Measurements from ENCODE around the gene DBF4. TPM values are rescaled to one million over a fixed set of nuclear protein-coding genes. Genes with fewer than 3 reads are reported as not detected.
"Not testable (repeated sequence)": the region's sequence is repeated elsewhere in the genome, so short reads cannot be mapped to it uniquely, and the experiment has no call there.

DBF4 gene
- total RNA-seq, 5 donors from 2014 or later (not counting 1 experiment from before 2014, with no cell fraction given): 18.3 to 41.3 (median 26.7) TPM

- DNase-seq (no peak), ATAC-seq (replicated peaks in 1 of 4) (no peak)
- no peaks in the 10 kb centered on the region for H3K4me1 ChIP-seq (ENCODE audit: control insufficient read depth in 1 of 2, extremely low read depth in 1 of 2, insufficient read depth in 2 of 2, low read length in 2 of 2)
- Mint-ChIP-seq H3K4me1 (peaks cover 0 to 7% (median 6%) of the 10 kb centered on the region in 3 donors), H3K4me3 (no peak overlapping the region), H3K27me3 (no peaks in the 10 kb centered on the region), H3K36me3 (peaks cover 51% of the 10 kb centered on the region), H3K9me3 (no peaks in the 10 kb centered on the region), H3K27ac (no peak overlapping the region)
- WGBS (ENCODE audit: insufficient coverage): no CpG with 5 or more reads among the region's 2 CpGs
- no peaks in the 10 kb centered on the region for H3K9me3 ChIP-seq
- ChIA-PET CTCF (no interaction called here), POLR2A (no interaction called here)
- no peak overlapping the region for H3K27ac ChIP-seq (ENCODE audit: low read length)
- no peaks in the 10 kb centered on the region for H3K27me3 ChIP-seq (replicated peaks in 1 of 2; ENCODE audit: control insufficient read depth in 2 of 2, extremely low read depth in 1 of 2, insufficient read depth in 2 of 2, low read length in 1 of 2)
- H3K36me3 ChIP-seq (ENCODE audit: control insufficient read depth in 2 of 2, extremely low read depth in 1 of 2, insufficient read depth in 1 of 2, low read length in 1 of 2): peaks cover 0 to 39% of the 10 kb centered on the region in 2 donors
- H3K4me3 ChIP-seq (ENCODE audit: control insufficient read depth in 1 of 2, extremely low read depth in 1 of 2, low read length in 1 of 2): no peak overlapping the region
These were observed 23.0 kb downstream of the DBF4 start for GRCh38 chr7:87899255-87899654.

DNA sequence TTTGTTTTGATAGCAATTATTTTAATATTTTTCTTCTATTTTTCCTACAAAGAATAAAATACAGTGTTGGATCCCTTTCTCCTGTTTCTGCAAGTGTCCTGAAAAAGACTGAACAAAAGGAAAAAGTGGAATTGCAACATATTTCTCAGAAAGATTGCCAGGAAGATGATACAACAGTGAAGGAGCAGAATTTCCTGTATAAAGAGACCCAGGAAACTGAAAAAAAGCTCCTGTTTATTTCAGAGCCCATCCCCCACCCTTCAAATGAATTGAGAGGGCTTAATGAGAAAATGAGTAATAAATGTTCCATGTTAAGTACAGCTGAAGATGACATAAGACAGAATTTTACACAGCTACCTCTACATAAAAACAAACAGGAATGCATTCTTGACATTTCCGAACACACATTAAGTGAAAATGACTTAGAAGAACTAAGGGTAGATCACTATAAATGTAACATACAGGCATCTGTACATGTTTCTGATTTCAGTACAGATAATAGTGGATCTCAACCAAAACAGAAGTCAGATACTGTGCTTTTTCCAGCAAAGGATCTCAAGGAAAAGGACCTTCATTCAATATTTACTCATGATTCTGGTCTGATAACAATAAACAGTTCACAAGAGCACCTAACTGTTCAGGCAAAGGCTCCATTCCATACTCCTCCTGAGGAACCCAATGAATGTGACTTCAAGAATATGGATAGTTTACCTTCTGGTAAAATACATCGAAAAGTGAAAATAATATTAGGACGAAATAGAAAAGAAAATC, 31.0 kb downstream of the DBF4 start:
- H3K4me1 Mint-ChIP-seq; H3K4me3 ChIP-seq (ENCODE audit: control insufficient read depth in 1 of 2, extremely low read depth in 1 of 2, low read length in 1 of 2); H3K27me3 ChIP-seq (replicated peaks in 1 of 2; ENCODE audit: control insufficient read depth in 2 of 2, extremely low read depth in 1 of 2, insufficient read depth in 2 of 2, low read length in 1 of 2); H3K27me3 Mint-ChIP-seq; POLR2A ChIA-PET; H3K9me3 Mint-ChIP-seq; H3K4me1 ChIP-seq (ENCODE audit: control insufficient read depth in 1 of 2, extremely low read depth in 1 of 2, insufficient read depth in 2 of 2, low read length in 2 of 2); ATAC-seq (replicated peaks in 1 of 4); DNase-seq; H3K9me3 ChIP-seq; H3K4me3 Mint-ChIP-seq; H3K27ac ChIP-seq (ENCODE audit: low read length): not testable (repeated sequence)
- peaks cover 0 to 11% of the 10 kb centered on the region in 2 donors for H3K36me3 ChIP-seq (ENCODE audit: control insufficient read depth in 2 of 2, extremely low read depth in 1 of 2, insufficient read depth in 1 of 2, low read length in 1 of 2)
- CTCF ChIA-PET: interaction anchor here in 1 of 2 donors (1.7 kb wide), 1 partner anchor 401 kb away, joined by 4 read pairs; no protein-coding TSS in a partner anchor
- WGBS (ENCODE audit: insufficient coverage): no CpG with 5 or more reads among the region's 3 CpGs
- Mint-ChIP-seq H3K36me3 (peaks cover 23% of the 10 kb centered on the region), H3K27ac (peak overlapping the region; percentile 40 to 52)

GRCh38 chr7:87908814-87909213, 32.5 kb downstream of the DBF4 start:
- peaks cover 0 to 11% of the 10 kb centered on the region in 2 donors for H3K36me3 ChIP-seq (ENCODE audit: control insufficient read depth in 2 of 2, extremely low read depth in 1 of 2, insufficient read depth in 1 of 2, low read length in 1 of 2)
- H3K9me3 Mint-ChIP-seq; H3K27me3 Mint-ChIP-seq; H3K9me3 ChIP-seq; ATAC-seq (replicated peaks in 1 of 4); CTCF ChIA-PET; H3K27ac Mint-ChIP-seq; H3K27ac ChIP-seq (ENCODE audit: low read length); H3K4me1 Mint-ChIP-seq; H3K27me3 ChIP-seq (replicated peaks in 1 of 2; ENCODE audit: control insufficient read depth in 2 of 2, extremely low read depth in 1 of 2, insufficient read depth in 2 of 2, low read length in 1 of 2); DNase-seq; POLR2A ChIA-PET; H3K4me3 ChIP-seq (ENCODE audit: control insufficient read depth in 1 of 2, extremely low read depth in 1 of 2, low read length in 1 of 2); H3K4me3 Mint-ChIP-seq; H3K4me1 ChIP-seq (ENCODE audit: control insufficient read depth in 1 of 2, extremely low read depth in 1 of 2, insufficient read depth in 2 of 2, low read length in 2 of 2): not testable (repeated sequence)
- 100% methylated on average over 1 of the region's 4 CpGs for WGBS (ENCODE audit: insufficient coverage)
- H3K36me3 Mint-ChIP-seq: peaks cover 17% of the 10 kb centered on the region

DNA sequence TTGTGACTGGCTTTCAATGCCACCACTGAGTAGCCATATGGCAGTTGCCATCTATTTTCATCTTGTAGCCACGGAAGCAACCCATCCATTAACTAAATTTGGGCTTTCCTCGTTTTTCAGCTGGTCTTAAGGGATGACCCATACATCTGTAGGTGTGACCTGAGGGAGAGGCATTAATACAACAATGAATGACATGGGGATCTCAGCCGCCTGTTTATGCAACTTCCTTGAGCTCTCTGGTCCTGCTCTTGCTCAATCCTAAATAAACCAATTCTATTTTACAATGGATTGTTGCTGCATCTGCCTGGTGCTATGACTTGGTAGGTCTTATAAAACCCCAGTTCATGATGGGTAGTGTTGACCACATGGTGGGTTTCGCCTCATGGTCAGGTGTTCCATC, 35.8 kb downstream of the DBF4 start:
- peaks cover 0 to 3% (median 2%) of the 10 kb centered on the region in 3 donors for H3K4me1 Mint-ChIP-seq
- POLR2A ChIA-PET: interaction anchor here in 1 of 2 donors (1.0 kb wide), 1 partner anchor 23 kb away, joined by 3 read pairs; no protein-coding TSS in a partner anchor
- Histone ChIP-seq H3K4me1 (ENCODE audit: control insufficient read depth in 1 of 2, extremely low read depth in 1 of 2, insufficient read depth in 2 of 2, low read length in 2 of 2) (no peaks in the 10 kb centered on the region), H3K27ac (ENCODE audit: low read length) (no peak overlapping the region), H3K27me3 (replicated peaks in 1 of 2; ENCODE audit: control insufficient read depth in 2 of 2, extremely low read depth in 1 of 2, insufficient read depth in 2 of 2, low read length in 1 of 2) (no peaks in the 10 kb centered on the region), H3K4me3 (ENCODE audit: control insufficient read depth in 1 of 2, extremely low read depth in 1 of 2, low read length in 1 of 2) (no peak overlapping the region), H3K9me3 (no peaks in the 10 kb centered on the region), H3K36me3 (ENCODE audit: control insufficient read depth in 2 of 2, extremely low read depth in 1 of 2, insufficient read depth in 1 of 2, low read length in 1 of 2) (no peaks in the 10 kb centered on the region)
- no peaks in the 10 kb centered on the region for H3K27me3 Mint-ChIP-seq
- H3K27ac Mint-ChIP-seq: no peak overlapping the region
- no peaks in the 10 kb centered on the region for H3K9me3 Mint-ChIP-seq
- CTCF ChIA-PET: no interaction called here
- DNase-seq: no peak
- no peak for ATAC-seq (replicated peaks in 1 of 4)
- no peak overlapping the region for H3K4me3 Mint-ChIP-seq
- WGBS (ENCODE audit: insufficient coverage): 80% methylated on average over 1 of the region's 4 CpGs
- peaks cover 10% of the 10 kb centered on the region for H3K36me3 Mint-ChIP-seq

DNA sequence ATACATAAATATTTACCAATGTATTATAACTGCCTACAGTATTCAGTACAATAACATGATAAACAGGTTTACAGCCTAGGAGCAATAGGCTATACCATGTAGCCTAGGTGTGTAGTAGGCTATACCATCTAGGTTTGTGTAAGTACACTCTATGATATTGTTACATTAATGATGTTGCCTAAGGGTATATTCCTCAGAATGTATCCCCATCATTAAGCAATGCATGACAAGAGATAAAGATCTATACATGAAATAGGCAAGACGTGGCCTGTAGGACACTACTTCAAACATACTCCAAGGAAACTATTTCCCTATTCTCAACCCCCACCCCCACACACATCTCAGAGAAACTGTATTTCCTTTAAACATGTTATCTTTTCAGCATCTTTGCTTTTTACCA, 42.4 kb downstream of the DBF4 start:
- 60% methylated on average over 1 of the region's 1 CpG for WGBS (ENCODE audit: insufficient coverage)
- no peaks in the 10 kb centered on the region for H3K4me1 Mint-ChIP-seq
- H3K27me3 Mint-ChIP-seq: peaks cover 0 to 7% of the 10 kb centered on the region in 2 donors
- H3K4me3 Mint-ChIP-seq: no peak overlapping the region
- POLR2A ChIA-PET: no interaction called here
- Histone ChIP-seq H3K4me3 (ENCODE audit: control insufficient read depth in 1 of 2, extremely low read depth in 1 of 2, low read length in 1 of 2) (no peak overlapping the region), H3K27ac (ENCODE audit: low read length) (no peak overlapping the region), H3K27me3 (replicated peaks in 1 of 2; ENCODE audit: control insufficient read depth in 2 of 2, extremely low read depth in 1 of 2, insufficient read depth in 2 of 2, low read length in 1 of 2) (peaks cover 0 to 5% of the 10 kb centered on the region in 2 experiments), H3K9me3 (no peaks in the 10 kb centered on the region), H3K4me1 (ENCODE audit: control insufficient read depth in 1 of 2, extremely low read depth in 1 of 2, insufficient read depth in 2 of 2, low read length in 2 of 2) (no peaks in the 10 kb centered on the region), H3K36me3 (ENCODE audit: control insufficient read depth in 2 of 2, extremely low read depth in 1 of 2, insufficient read depth in 1 of 2, low read length in 1 of 2) (no peaks in the 10 kb centered on the region)
- ATAC-seq (replicated peaks in 1 of 4) (no peak), DNase-seq (no peak)
- no peaks in the 10 kb centered on the region for H3K36me3 Mint-ChIP-seq
- CTCF ChIA-PET: interaction anchor here in 1 of 2 donors (0.7 kb wide), 1 partner anchor 583 kb away, joined by 3 read pairs; no protein-coding TSS in a partner anchor
- H3K9me3 Mint-ChIP-seq: no peaks in the 10 kb centered on the region
- H3K27ac Mint-ChIP-seq: no peak overlapping the region

- H3K9me3 ChIP-seq: no peaks in the 10 kb centered on the region
- peaks cover 0 to 5% of the 10 kb centered on the region in 2 experiments for H3K27me3 ChIP-seq (replicated peaks in 1 of 2; ENCODE audit: control insufficient read depth in 2 of 2, extremely low read depth in 1 of 2, insufficient read depth in 2 of 2, low read length in 1 of 2)
- CTCF ChIA-PET: no interaction called here
- ATAC-seq (replicated peaks in 1 of 4) (no peak), DNase-seq (no peak)
- Mint-ChIP-seq H3K4me1 (no peaks in the 10 kb centered on the region), H3K9me3 (no peaks in the 10 kb centered on the region), H3K27me3 (peaks cover 0 to 8% of the 10 kb centered on the region in 2 donors), H3K4me3 (no peak overlapping the region), H3K36me3 (no peaks in the 10 kb centered on the region), H3K27ac (no peak overlapping the region)
- no peaks in the 10 kb centered on the region for H3K36me3 ChIP-seq (ENCODE audit: control insufficient read depth in 2 of 2, extremely low read depth in 1 of 2, insufficient read depth in 1 of 2, low read length in 1 of 2)
- POLR2A ChIA-PET: no interaction called here
- no peak overlapping the region for H3K27ac ChIP-seq (ENCODE audit: low read length)
- WGBS (ENCODE audit: insufficient coverage): 93% methylated on average over 6 of the region's 6 CpGs
- no peak overlapping the region for H3K4me3 ChIP-seq (ENCODE audit: control insufficient read depth in 1 of 2, extremely low read depth in 1 of 2, low read length in 1 of 2)
- no peaks in the 10 kb centered on the region for H3K4me1 ChIP-seq (ENCODE audit: control insufficient read depth in 1 of 2, extremely low read depth in 1 of 2, insufficient read depth in 2 of 2, low read length in 2 of 2)
These were observed 43.6 kb downstream of the DBF4 start for GRCh38 chr7:87919875-87920274.

All from T-cell (primary cell).